HL-60 (cell line): ENCODE data around the gene RNH1.

Experiments used
- GABPA ChIP-seq: IDR thresholded peaks from 2 replicates; pipeline ENCODE4 v1.6.1; 2012; ENCODE audit warnings: low read depth
- POLR2AphosphoS5 ChIP-seq: IDR thresholded peaks from 2 replicates; pipeline ENCODE4 v1.6.1; 2012; ENCODE audit warnings: low read depth
- SPI1 ChIP-seq: IDR thresholded peaks from 2 replicates; pipeline ENCODE4 v1.6.1; 2012; ENCODE audit warnings: low read depth, mild to moderate bottlenecking, borderline replicate concordance
- TF ChIP-seq, protein P1 (sequence below): IDR thresholded peaks from one replicate; pipeline ENCODE4 v1.5.1; 2011; ENCODE audit warnings: low read length, control low read depth, inconsistent platforms; ENCODE audit not compliant: insufficient read depth
- TF ChIP-seq, protein P2 (sequence below): IDR thresholded peaks from 2 replicates; pipeline ENCODE4 v1.6.1; 2012; ENCODE audit warnings: low read depth; ENCODE audit not compliant: insufficient replicate concordance

DNA sequence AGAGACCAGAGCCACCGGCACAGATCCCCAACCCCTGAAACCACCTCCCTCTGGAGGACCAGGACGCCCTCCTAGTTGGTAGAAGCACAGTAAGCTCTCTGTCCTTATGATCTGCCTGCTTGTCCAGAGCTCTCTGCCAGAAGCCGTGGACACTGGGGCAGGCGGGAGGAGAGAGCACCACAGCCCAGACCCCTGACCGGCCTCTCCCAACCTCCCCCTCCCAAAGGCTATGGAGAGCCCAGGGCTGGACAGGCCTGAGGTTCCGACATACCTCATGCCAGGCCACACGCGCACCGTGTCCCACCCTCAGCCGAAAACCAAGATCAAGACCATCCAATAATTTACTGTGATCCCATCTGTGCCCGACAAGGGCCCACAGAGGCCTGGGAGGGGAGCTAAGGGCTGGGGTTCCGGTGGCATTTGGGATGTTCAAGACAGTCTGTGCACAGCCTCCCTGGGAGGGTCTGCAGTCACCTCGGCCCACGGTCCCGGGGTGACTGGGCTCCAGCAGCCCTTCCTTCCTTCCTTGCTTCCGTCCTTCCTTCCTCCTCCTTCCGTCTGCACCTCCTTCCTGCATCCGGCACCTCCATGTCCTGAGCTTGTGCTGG, 25.0 kb upstream of the RNH1 start:
- TF ChIP-seq, protein P1, sequence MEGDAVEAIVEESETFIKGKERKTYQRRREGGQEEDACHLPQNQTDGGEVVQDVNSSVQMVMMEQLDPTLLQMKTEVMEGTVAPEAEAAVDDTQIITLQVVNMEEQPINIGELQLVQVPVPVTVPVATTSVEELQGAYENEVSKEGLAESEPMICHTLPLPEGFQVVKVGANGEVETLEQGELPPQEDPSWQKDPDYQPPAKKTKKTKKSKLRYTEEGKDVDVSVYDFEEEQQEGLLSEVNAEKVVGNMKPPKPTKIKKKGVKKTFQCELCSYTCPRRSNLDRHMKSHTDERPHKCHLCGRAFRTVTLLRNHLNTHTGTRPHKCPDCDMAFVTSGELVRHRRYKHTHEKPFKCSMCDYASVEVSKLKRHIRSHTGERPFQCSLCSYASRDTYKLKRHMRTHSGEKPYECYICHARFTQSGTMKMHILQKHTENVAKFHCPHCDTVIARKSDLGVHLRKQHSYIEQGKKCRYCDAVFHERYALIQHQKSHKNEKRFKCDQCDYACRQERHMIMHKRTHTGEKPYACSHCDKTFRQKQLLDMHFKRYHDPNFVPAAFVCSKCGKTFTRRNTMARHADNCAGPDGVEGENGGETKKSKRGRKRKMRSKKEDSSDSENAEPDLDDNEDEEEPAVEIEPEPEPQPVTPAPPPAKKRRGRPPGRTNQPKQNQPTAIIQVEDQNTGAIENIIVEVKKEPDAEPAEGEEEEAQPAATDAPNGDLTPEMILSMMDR, result no peak
- TF ChIP-seq, protein P2, sequence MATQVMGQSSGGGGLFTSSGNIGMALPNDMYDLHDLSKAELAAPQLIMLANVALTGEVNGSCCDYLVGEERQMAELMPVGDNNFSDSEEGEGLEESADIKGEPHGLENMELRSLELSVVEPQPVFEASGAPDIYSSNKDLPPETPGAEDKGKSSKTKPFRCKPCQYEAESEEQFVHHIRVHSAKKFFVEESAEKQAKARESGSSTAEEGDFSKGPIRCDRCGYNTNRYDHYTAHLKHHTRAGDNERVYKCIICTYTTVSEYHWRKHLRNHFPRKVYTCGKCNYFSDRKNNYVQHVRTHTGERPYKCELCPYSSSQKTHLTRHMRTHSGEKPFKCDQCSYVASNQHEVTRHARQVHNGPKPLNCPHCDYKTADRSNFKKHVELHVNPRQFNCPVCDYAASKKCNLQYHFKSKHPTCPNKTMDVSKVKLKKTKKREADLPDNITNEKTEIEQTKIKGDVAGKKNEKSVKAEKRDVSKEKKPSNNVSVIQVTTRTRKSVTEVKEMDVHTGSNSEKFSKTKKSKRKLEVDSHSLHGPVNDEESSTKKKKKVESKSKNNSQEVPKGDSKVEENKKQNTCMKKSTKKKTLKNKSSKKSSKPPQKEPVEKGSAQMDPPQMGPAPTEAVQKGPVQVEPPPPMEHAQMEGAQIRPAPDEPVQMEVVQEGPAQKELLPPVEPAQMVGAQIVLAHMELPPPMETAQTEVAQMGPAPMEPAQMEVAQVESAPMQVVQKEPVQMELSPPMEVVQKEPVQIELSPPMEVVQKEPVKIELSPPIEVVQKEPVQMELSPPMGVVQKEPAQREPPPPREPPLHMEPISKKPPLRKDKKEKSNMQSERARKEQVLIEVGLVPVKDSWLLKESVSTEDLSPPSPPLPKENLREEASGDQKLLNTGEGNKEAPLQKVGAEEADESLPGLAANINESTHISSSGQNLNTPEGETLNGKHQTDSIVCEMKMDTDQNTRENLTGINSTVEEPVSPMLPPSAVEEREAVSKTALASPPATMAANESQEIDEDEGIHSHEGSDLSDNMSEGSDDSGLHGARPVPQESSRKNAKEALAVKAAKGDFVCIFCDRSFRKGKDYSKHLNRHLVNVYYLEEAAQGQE, result no peak
- no peak for TF ChIP-seq GABPA
- no peak for TF ChIP-seq POLR2AphosphoS5
- no peak for TF ChIP-seq SPI1
